Fibroblast of lung (primary cell): Measurements from ENCODE around the gene PIH1D1.

ENCODE experiments used
- EZH2 ChIP-seq: IDR thresholded peaks from 2 replicates; pipeline ENCODE4 v1.5.1; 2012; ENCODE audit warnings: low read length, control low read depth, mild to moderate bottlenecking; ENCODE audit errors: missing control alignments
- TF ChIP-seq, protein P1 (sequence below), 2 donors: IDR thresholded peaks in 1 of 2; conservative IDR thresholded peaks in 1 of 2; 1 replicate in 1 of 2; 2 replicates in 1 of 2; pipeline ENCODE4 v1.5.1; 2011 to 2012; ENCODE audit warnings: low read length in 2 of 2, control low read depth in 1 of 2, inconsistent platforms in 1 of 2, low read depth in 1 of 2, mild to moderate bottlenecking in 1 of 2

DNA sequence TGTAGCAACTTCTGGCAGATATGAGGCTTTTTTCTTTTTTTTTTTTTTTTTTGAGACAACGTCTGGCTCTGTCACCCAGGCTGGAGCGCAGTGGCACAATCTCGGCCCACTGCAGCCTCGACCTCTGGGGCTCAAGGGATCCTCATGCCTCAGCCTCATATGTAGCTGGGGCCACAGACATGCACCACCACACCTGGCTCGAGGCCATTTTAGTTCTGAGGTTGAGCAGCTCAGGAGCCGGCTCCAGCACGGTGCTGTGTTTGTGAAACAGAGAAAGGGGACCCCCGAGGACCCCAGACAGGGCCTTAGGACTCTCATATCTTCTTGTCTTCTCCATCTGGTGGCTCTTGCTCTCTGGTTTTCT lies 19.0 kb upstream of the PIH1D1 start:
- TF ChIP-seq, protein P1, sequence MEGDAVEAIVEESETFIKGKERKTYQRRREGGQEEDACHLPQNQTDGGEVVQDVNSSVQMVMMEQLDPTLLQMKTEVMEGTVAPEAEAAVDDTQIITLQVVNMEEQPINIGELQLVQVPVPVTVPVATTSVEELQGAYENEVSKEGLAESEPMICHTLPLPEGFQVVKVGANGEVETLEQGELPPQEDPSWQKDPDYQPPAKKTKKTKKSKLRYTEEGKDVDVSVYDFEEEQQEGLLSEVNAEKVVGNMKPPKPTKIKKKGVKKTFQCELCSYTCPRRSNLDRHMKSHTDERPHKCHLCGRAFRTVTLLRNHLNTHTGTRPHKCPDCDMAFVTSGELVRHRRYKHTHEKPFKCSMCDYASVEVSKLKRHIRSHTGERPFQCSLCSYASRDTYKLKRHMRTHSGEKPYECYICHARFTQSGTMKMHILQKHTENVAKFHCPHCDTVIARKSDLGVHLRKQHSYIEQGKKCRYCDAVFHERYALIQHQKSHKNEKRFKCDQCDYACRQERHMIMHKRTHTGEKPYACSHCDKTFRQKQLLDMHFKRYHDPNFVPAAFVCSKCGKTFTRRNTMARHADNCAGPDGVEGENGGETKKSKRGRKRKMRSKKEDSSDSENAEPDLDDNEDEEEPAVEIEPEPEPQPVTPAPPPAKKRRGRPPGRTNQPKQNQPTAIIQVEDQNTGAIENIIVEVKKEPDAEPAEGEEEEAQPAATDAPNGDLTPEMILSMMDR (conservative IDR thresholded peaks at IDR 0.05 in 1 of 2, IDR thresholded peaks at IDR 0.05 in 1 of 2; ENCODE audit: low read depth in 1 of 2, low read length in 2 of 2), result no peak
- TF ChIP-seq EZH2, result no peak
